HEK293 (cell line): ENCODE data around the gene SRRM2.
A peak's percentile ranks its signal among the peaks of the same experiment; 100 is the strongest.

Experiments used
- CTCF ChIA-PET: fragments of 350-600 bp; formaldehyde crosslinking; extraction: SDS; loops from one replicate; lab custom pipeline; 2021; ENCODE audit warnings: antibody characterized with exemption; lab: Yijun Ruan, JAX
- POLR2A ChIA-PET: fragments of 300-600 bp; formaldehyde crosslinking; extraction: SDS; loops from one replicate; lab custom pipeline; 2020; ENCODE audit warnings: antibody characterized with exemption, inconsistent platforms; lab: Yijun Ruan, JAX
- H3K27ac ChIP-seq: fragments of 200-500 bp; sonication (Bioruptor generic); 2 replicates; pipeline ENCODE4 v1.5.1; 2014; ENCODE audit warnings: low read depth, low read length, control low read depth, inconsistent platforms; ENCODE audit errors: extremely low read depth
- H3K36me3 ChIP-seq, 2 experiments: fragments of 200-500 bp in 1 of 2; sonication (Bioruptor generic) in 1 of 2; 1 replicate in 1 of 2; 2 replicates in 1 of 2; pipeline ENCODE4 v1.5.1; 2014 to 2017; ENCODE audit warnings: inconsistent platforms in 2 of 2, low read length in 2 of 2; ENCODE audit not compliant: control insufficient read depth in 2 of 2, insufficient read depth in 1 of 2
- H3K4me1 ChIP-seq: fragments of 200-500 bp; sonication (Bioruptor generic); 2 replicates; pipeline ENCODE4 v1.5.1; 2014; ENCODE audit warnings: mild to moderate bottlenecking, low read length, inconsistent platforms; ENCODE audit not compliant: control insufficient read depth, insufficient read depth
- H3K4me3 ChIP-seq: 2 replicates; pipeline ENCODE4 v1.5.1; 2011; ENCODE audit warnings: low read depth, mild to moderate bottlenecking, control low read depth, low read length, moderate library complexity
- H3K9me3 ChIP-seq: fragments of 200-500 bp; sonication (Bioruptor generic); 2 replicates; pipeline ENCODE4 v1.5.1; 2014; ENCODE audit warnings: low read depth, low read length, inconsistent platforms; ENCODE audit not compliant: control insufficient read depth, insufficient read depth
- BCL11B ChIP-seq: fragments of 450-650 bp; formaldehyde crosslinking; IDR thresholded peaks from 2 replicates; pipeline ENCODE4 v1.5.1; 2016; ENCODE audit warnings: low read depth, missing biosample characterization, missing genetic modification characterization
- GLI2 ChIP-seq: fragments of 450-650 bp; formaldehyde crosslinking; IDR thresholded peaks from 2 replicates; pipeline ENCODE4; 2017; ENCODE audit warnings: missing biosample characterization, missing genetic modification characterization, low read depth, borderline replicate concordance
- GLIS2 ChIP-seq: fragments of 450-650 bp; formaldehyde crosslinking; IDR thresholded peaks from 2 replicates; pipeline ENCODE4 v1.5.1; 2016; ENCODE audit warnings: missing biosample characterization, missing genetic modification characterization
- REPIN1 ChIP-seq: fragments of 450-650 bp; formaldehyde crosslinking; IDR thresholded peaks from 2 replicates; pipeline ENCODE4 v1.5.1; 2017; ENCODE audit warnings: missing biosample characterization, missing genetic modification characterization, low read depth
- SCRT2 ChIP-seq: fragments of 450-650 bp; formaldehyde crosslinking; IDR thresholded peaks from 2 replicates; pipeline ENCODE4 v1.5.1; 2016; ENCODE audit warnings: missing biosample characterization, missing genetic modification characterization
- ZFHX2 ChIP-seq: fragments of 450-650 bp; formaldehyde crosslinking; conservative IDR thresholded peaks from 2 replicates; pipeline ENCODE4 v1.5.1; 2016; ENCODE audit warnings: missing biosample characterization, missing genetic modification characterization
- ZFP41 ChIP-seq: fragments of 450-650 bp; formaldehyde crosslinking; IDR thresholded peaks from 2 replicates; pipeline ENCODE4 v1.5.1; 2016; ENCODE audit warnings: missing biosample characterization, missing genetic modification characterization, borderline replicate concordance
- ZIC2 ChIP-seq: fragments of 450-650 bp; formaldehyde crosslinking; IDR thresholded peaks from 2 replicates; pipeline ENCODE4 v1.5.1; 2016; ENCODE audit warnings: missing biosample characterization, missing genetic modification characterization
- ZNF112 ChIP-seq: fragments of 450-650 bp; formaldehyde crosslinking; IDR thresholded peaks from 2 replicates; pipeline ENCODE4 v1.5.0; 2017; ENCODE audit warnings: missing biosample characterization, missing genetic modification characterization
- ZNF202 ChIP-seq: fragments of 450-650 bp; formaldehyde crosslinking; IDR thresholded peaks from 2 replicates; pipeline ENCODE4 v1.5.1; 2016; ENCODE audit warnings: missing biosample characterization, missing genetic modification characterization, borderline replicate concordance
- ZNF311 ChIP-seq: fragments of 450-650 bp; formaldehyde crosslinking; IDR thresholded peaks from 2 replicates; pipeline ENCODE4 v1.5.1; 2017; ENCODE audit warnings: missing biosample characterization, missing genetic modification characterization, borderline replicate concordance
- ZNF341 ChIP-seq: fragments of 450-650 bp; formaldehyde crosslinking; IDR thresholded peaks from 2 replicates; pipeline ENCODE4; 2016; ENCODE audit warnings: low read depth, missing biosample characterization, missing genetic modification characterization
- ZNF391 ChIP-seq: fragments of 450-650 bp; formaldehyde crosslinking; IDR thresholded peaks from 2 replicates; pipeline ENCODE4 v1.5.1; 2016; ENCODE audit warnings: low read depth, missing biosample characterization, missing genetic modification characterization, borderline replicate concordance
- ZNF548 ChIP-seq: fragments of 450-650 bp; formaldehyde crosslinking; IDR thresholded peaks from 2 replicates; pipeline ENCODE4 v1.5.1; 2016; ENCODE audit warnings: missing biosample characterization, missing genetic modification characterization
- ZNF555 ChIP-seq: fragments of 450-650 bp; formaldehyde crosslinking; conservative IDR thresholded peaks from 2 replicates; pipeline ENCODE4 v1.5.1; 2017; ENCODE audit warnings: missing biosample characterization, mild to moderate bottlenecking, missing genetic modification characterization, inconsistent platforms
- ZNF660 ChIP-seq: fragments of 450-650 bp; IDR thresholded peaks from 2 replicates; pipeline ENCODE4 v1.5.1; 2018; ENCODE audit warnings: missing biosample characterization, mild to moderate bottlenecking, missing genetic modification characterization
- ZNF785 ChIP-seq: fragments of 450-650 bp; formaldehyde crosslinking; IDR thresholded peaks from 2 replicates; pipeline ENCODE4 v1.5.1; 2016; ENCODE audit warnings: missing biosample characterization, missing genetic modification characterization
- ZSCAN16 ChIP-seq: fragments of 450-650 bp; formaldehyde crosslinking; IDR thresholded peaks from 2 replicates; pipeline ENCODE4 v1.5.1; 2016; ENCODE audit warnings: missing biosample characterization, missing genetic modification characterization
- ZSCAN30 ChIP-seq: fragments of 450-650 bp; IDR thresholded peaks from 2 replicates; pipeline ENCODE4 v1.5.1; 2018; ENCODE audit warnings: missing biosample characterization, mild to moderate bottlenecking, missing genetic modification characterization, moderate library complexity
- TF ChIP-seq, protein P1 (sequence below): fragments of 450-650 bp; formaldehyde crosslinking; IDR thresholded peaks from 2 replicates; pipeline ENCODE4 v1.5.1; 2016; ENCODE audit warnings: missing biosample characterization, missing genetic modification characterization
- TF ChIP-seq, protein P2 (sequence below): fragments of 450-650 bp; formaldehyde crosslinking; IDR thresholded peaks from 2 replicates; pipeline ENCODE4 v1.5.1; 2016; ENCODE audit warnings: missing biosample characterization, missing genetic modification characterization
- TF ChIP-seq, protein P3 (sequence below): fragments of 450-650 bp; formaldehyde crosslinking; IDR thresholded peaks from 2 replicates; pipeline ENCODE4 v1.5.1; 2017; ENCODE audit warnings: missing biosample characterization, missing genetic modification characterization
- TF ChIP-seq, protein P4 (sequence below): fragments of 450-650 bp; formaldehyde crosslinking; IDR thresholded peaks from 2 replicates; pipeline ENCODE4 v1.5.1; 2017; ENCODE audit warnings: missing biosample characterization, missing genetic modification characterization

The SRRM2 gene

DNA sequence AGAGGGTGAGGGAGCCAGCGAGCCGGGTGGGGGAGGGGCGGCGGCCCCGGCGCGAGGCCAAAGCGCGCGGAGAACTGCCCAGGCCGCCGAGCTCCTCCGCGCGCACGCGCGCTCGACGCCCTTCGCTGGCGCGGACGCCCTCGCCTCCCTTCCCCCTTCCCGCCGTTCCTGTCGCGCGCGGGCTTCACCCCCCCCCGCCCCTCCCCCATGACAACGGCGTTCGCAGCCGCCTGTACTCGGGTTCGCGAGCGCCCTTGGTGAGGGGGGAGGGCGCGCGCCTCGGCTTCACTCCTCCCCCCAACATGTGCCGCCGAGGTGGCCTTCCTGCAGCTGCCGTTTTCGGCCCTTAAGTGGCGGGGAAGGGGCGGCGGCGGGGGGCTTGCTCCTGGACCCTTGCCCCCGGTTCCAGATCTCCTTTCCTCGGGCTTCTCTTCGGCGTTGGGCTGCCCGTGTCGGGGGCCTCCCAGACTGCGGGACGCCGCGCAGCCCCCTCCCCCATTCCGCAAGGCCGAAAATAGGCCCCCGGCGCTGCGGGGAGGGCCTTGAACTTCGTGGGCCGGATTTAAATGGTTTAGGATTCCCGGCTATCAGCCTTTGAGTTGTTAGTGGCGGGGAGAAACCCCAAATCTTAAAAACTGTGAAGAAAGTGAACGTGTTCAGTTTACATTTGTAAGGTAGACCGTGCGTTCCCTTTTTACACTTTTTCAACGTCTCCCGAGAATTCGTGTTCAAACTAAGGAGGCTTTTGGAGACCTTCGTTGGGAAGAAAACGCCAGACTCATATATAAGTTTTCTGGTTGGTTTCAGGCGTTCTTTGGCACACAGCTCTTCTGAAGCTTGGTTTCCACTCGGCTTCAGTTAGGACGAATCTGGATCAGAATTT, 653 bp downstream of the SRRM2 start (continued):
- TF ChIP-seq, protein P1, sequence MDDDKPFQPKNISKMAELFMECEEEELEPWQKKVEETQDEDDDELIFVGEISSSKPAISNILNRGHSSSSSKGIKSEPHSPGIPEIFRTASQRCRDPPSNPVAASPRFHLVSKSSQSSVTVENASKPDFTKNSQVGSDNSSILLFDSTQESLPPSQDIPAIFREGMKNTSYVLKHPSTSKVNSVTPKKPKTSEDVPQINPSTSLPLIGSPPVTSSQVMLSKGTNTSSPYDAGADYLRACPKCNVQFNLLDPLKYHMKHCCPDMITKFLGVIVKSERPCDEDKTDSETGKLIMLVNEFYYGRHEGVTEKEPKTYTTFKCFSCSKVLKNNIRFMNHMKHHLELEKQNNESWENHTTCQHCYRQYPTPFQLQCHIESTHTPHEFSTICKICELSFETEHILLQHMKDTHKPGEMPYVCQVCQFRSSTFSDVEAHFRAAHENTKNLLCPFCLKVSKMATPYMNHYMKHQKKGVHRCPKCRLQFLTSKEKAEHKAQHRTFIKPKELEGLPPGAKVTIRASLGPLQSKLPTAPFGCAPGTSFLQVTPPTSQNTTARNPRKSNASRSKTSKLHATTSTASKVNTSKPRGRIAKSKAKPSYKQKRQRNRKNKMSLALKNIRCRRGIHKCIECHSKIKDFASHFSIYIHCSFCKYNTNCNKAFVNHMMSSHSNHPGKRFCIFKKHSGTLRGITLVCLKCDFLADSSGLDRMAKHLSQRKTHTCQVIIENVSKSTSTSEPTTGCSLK (tag by site-specific recombination) = no peak
- TF ChIP-seq ZNF785 (no peak), ZNF311 (tag by site-specific recombination) (no peak), GLIS2 (tag by site-specific recombination) (no peak; the same call in none of the 2 replicates), ZNF112 (tag by site-specific recombination) (no peak), ZNF341 (tag by site-specific recombination) (peak; percentile 36), ZNF202 (tag by site-specific recombination) (no peak), ZFP41 (tag by site-specific recombination) (no peak), ZNF548 (tag by site-specific recombination) (no peak), ZNF660 (tag by site-specific recombination) (no peak), BCL11B (0 out of 2 replicates have a peak, but pooled peaks have one; percentile 42), ZNF555 (tag by site-specific recombination) (no peak)
- TF ChIP-seq, protein P2, sequence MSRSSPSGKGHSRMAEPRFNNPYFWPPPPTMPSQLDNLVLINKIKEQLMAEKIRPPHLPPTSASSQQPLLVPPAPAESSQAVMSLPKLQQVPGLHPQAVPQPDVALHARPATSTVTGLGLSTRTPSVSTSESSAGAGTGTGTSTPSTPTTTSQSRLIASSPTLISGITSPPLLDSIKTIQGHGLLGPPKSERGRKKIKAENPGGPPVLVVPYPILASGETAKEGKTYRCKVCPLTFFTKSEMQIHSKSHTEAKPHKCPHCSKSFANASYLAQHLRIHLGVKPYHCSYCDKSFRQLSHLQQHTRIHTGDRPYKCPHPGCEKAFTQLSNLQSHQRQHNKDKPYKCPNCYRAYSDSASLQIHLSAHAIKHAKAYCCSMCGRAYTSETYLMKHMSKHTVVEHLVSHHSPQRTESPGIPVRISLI (tag by site-specific recombination) = no peak
- TF ChIP-seq, protein P3, sequence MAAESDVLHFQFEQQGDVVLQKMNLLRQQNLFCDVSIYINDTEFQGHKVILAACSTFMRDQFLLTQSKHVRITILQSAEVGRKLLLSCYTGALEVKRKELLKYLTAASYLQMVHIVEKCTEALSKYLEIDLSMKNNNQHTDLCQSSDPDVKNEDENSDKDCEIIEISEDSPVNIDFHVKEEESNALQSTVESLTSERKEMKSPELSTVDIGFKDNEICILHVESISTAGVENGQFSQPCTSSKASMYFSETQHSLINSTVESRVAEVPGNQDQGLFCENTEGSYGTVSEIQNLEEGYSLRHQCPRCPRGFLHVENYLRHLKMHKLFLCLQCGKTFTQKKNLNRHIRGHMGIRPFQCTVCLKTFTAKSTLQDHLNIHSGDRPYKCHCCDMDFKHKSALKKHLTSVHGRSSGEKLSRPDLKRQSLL (tag by site-specific recombination) = no peak; the same call in 1 of the 2 replicates
- TF ChIP-seq, all 188 proteins: peak for 41

DNA sequence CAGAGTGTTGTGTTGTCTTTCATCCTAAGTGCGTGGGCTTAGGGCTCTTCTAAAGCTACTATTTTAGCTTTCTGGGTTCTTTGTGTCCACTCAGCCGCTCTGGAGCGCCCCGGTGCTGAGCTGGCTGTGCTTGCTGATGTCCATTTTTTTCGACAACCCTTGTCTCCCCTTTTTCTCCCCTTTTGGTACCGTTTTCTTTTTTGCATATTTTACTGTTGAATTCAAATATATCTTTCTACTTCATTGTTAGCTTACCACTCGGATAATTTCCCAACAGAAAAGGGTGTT, 1.2 kb downstream of the SRRM2 start:
- H3K4me1 ChIP-seq = peaks cover 5% of the 10 kb centered on the region
- CTCF ChIA-PET = interaction anchor here (0.6 to 1.9 kb wide), 6 partner anchors 16 to 167 kb away, joined by 3 to 7 read pairs (median 4); no protein-coding TSS in a partner anchor
- TF ChIP-seq ZSCAN16 (tag by site-specific recombination) (no peak), ZNF311 (tag by site-specific recombination) (no peak), ZSCAN30 (tag by site-specific recombination) (no peak), ZFHX2 (tag by site-specific recombination) (no peak), SCRT2 (tag by site-specific recombination) (no peak), ZNF112 (tag by site-specific recombination) (no peak), GLI2 (tag by site-specific recombination) (no peak), BCL11B (no peak), ZIC2 (tag by site-specific recombination) (no peak), ZNF391 (tag by site-specific recombination) (no peak), REPIN1 (tag by site-specific recombination) (no peak)
- TF ChIP-seq, protein P4, sequence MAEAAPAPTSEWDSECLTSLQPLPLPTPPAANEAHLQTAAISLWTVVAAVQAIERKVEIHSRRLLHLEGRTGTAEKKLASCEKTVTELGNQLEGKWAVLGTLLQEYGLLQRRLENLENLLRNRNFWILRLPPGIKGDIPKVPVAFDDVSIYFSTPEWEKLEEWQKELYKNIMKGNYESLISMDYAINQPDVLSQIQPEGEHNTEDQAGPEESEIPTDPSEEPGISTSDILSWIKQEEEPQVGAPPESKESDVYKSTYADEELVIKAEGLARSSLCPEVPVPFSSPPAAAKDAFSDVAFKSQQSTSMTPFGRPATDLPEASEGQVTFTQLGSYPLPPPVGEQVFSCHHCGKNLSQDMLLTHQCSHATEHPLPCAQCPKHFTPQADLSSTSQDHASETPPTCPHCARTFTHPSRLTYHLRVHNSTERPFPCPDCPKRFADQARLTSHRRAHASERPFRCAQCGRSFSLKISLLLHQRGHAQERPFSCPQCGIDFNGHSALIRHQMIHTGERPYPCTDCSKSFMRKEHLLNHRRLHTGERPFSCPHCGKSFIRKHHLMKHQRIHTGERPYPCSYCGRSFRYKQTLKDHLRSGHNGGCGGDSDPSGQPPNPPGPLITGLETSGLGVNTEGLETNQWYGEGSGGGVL (tag by site-specific recombination) = no peak
- TF ChIP-seq, all 188 proteins: peak for 0
- Histone ChIP-seq H3K9me3 (no peaks in the 10 kb centered on the region), H3K36me3 (peaks cover 23 to 67% of the 10 kb centered on the region in 2 experiments), H3K27ac (peak overlapping the region; percentile 97), H3K4me3 (peak overlapping the region; percentile 96)
- POLR2A ChIA-PET = interaction anchor here (1.1 to 2.0 kb wide), 8 partner anchors 9 to 152 kb away, joined by 3 to 22 read pairs (median 6); partner anchors contain the start of genes ELOB and FLYWCH2
